GM18951 (cell line): ENCODE measurements around the gene ITPKC.

Source experiments
- POLR2A ChIP-seq: IDR thresholded peaks from 4 replicates; pipeline ENCODE4 v1.6.1; 2011; ENCODE audit warnings: mild to moderate bottlenecking; ENCODE audit not compliant: insufficient read length, insufficient read depth; ENCODE audit errors: extremely low read depth
- in situ Hi-C: fragments of 300-500 bp; cut with MboI; formaldehyde crosslinking; loops from one replicate; pipeline ENCODE4 v1.12.0; 2022; ENCODE audit warnings: low sequenced_read_pairs, mixed read lengths, inconsistent platforms; ENCODE audit not compliant: unreplicated experiment

Gene ITPKC

GRCh38 chr19:40733149-40733548 is 16.2 kb downstream of the ITPKC start:
- no peak for TF ChIP-seq POLR2A
- in situ Hi-C loops: no loop called here

DNA sequence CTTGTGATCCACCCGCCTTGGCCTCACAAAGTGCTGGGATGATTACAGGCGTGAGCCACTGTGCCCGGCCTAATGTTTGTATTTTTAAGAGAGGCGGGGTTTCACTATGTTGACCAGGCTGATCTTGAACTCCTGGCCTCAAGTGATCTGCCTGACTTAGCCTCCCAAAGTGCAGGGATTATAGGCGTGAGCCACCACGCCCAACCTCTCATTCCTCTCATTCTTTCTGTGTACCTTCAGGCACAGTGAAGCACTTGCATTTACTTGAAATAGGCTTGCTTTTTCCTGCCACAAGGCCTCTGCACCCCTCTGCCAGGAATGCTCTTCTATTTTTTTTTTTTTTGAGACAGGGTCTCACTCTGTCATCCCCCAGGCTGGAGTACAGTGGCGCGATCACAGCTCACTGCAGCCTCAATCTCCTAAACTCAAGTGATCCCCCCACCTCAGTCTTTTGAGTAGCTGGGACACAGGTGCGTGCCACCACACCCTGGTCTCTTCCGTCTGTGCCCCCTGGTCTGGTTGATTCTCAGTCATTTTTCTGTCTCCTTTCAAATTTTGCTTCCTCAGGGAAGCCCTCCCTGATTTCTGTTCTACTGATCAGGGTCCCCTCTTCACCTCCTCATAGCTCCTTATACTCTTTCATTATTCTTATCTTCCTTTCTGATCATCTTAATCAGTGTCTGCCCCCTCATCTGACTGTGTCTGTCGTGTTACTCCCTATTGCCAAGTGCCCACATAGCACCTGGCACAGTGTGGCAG is 18.3 kb downstream of the ITPKC start:
- in situ Hi-C loops: no loop called here
- TF ChIP-seq POLR2A: no peak

GRCh38 chr19:40736661-40737060 is 19.7 kb downstream of the ITPKC start:
- in situ Hi-C loops: no loop called here
- no peak for TF ChIP-seq POLR2A

GRCh38 chr19:40737102-40737644 is 20.3 kb downstream of the ITPKC start:
- in situ Hi-C loops: no loop called here
- no peak for TF ChIP-seq POLR2A

- in situ Hi-C loops: no loop called here
- TF ChIP-seq POLR2A: no peak
Observed at GRCh38 chr19:40739030-40739839, 22.3 kb downstream of the ITPKC start.

DNA sequence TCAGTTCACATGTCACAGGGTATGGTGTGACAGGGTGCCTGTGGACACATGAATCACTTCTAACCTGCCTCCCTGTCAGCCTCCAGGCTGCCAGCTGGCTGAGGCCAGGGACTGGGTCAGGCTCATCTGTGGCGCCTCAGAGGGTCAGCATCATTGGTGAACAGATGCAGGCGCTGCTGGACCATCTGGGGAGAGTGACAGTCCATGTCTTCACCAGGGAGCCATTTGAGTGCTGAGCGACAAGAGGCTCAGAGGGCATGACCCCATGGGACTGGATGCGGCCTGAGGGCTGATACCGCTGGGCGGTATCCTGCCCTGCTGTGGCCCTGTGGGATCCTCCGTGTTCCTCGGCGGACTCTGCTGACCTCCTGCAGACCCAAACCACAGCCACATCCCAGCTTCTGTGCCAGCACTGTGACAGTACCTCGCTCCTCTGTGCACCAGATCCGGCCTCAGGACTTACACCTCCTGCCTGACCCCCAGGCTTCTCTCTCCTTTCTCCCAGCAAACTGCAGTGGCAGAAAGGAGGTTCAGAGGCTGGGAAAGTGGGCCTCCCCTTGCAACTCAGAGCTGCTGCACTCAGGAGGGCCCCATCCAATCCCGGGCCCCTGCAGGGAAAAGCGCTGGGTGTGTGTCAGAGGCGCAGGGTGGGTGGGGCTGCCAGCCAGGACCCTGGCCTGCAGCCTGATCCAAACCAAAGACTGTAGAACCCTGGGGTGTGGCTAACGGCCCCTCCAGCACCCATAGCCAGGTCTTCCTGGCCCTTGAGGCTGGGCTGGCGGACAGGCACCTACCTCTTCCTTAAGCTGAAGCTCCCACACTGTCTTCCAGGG is 23.2 kb downstream of the ITPKC start:
- no peak for TF ChIP-seq POLR2A
- in situ Hi-C loops: no loop called here

- no peak for TF ChIP-seq POLR2A
- in situ Hi-C loops: no loop called here
Observed at GRCh38 chr19:40740747-40741146, 23.8 kb downstream of the ITPKC start.

DNA sequence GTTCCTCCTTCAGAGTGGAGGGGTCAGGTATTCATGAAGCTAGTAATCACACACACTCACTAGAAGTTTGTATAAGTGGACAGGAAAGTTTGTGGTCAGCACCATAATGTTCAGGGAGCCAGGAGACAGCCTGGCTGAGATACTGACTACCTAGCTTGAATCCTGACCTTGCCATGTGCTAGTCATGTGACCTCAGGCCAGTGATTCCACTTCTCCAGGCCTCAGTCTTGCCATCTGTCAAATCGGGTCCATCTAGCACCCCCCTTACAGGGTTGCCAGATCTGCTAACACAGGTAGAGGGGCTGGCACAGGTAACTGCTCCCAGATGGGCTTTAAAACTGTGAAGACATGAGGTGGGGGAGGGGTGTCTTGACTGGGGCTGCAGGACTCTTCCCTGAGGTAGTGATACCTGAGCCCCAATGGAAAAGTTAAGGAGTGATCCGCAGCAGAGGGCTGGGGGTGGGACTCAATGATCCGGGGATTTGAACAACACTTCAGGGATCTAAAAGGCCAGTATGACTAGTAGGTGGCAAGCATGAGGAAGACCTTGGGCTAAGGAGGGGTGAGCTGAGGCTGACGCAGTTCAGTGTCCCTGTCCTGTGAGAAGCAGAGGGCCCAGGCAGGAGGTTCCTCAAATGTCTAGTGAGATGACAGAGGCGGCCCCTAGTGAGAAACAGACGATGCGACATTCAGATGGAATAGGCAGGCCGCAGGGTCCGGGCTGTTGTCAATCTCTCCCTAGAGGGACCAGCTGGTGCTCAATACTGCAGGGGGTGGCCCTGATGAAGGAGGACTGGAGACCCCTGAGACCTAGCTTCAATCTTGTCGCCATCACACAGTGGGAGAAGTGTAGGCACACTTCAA is 24.8 kb downstream of the ITPKC start:
- no peak for TF ChIP-seq POLR2A
- in situ Hi-C loops: no loop called here

DNA sequence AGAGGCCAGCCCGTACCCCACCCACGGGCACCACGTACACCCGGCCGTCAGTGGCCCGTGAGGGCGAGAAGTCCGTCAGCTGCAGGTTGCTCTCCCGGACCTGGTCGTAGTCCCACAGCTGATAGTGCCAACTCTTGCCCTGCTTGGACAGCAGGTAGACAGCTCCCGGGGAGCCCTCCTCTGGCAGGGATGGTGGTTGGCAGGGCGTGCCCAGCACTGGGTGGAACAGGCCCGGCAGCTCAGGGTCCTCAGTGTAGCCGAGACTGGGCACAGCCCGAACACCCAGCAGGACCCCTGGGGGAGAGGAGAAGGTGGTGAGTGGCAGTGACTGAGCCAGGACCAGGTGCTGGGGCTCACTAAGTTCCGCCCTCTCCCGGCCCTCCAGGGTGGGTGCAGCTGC is 25.6 kb downstream of the ITPKC start:
- in situ Hi-C loops: no loop called here
- no peak for TF ChIP-seq POLR2A

DNA sequence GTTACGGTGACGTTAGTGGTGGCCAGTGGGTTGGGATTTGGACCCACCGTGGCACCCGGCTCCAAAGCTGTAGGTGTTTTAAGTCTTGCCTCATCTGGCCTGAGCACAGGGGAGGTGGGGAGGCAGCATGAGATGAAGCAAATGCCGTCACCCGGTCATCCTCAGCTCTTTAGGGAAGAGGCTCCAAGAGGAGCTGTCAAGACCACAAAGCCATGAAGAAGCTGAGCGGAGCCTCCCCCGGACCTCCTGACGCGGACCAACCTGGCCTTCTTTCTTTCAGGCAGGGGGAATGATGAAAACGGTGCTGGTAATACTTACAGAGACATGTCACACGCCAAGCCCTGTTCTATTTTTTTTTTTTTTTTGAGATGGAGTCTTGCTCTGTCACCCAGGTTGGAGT is 26.0 kb downstream of the ITPKC start:
- in situ Hi-C loops: no loop called here
- TF ChIP-seq POLR2A: no peak

DNA sequence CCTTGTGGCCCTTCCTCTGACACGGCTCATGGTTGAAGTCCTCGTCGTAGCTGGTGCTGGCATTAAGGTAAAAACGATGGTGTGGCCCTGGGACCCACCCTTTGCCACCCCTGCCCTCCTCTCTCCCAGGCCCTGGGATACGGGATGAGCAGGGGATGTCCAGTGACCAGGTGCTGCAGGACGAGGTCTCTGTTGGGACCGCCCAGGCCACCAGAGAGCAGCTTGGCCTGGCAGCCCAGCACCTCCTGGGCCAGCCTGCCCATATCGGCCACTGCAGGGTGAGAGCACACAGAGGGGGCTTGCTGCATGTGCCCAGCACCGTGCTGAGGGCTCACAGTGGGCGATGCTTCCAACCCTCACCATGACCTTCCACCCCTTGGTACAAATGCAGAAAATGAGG is 27.0 kb downstream of the ITPKC start:
- TF ChIP-seq POLR2A: no peak
- in situ Hi-C loops: no loop called here
